ENCODE measurements around the gene ALX1. TPM values are rescaled to one million over a fixed set of nuclear protein-coding genes. Genes with fewer than 3 reads are reported as not detected.

Gene ALX1
- total and polyA plus RNA-seq, 12 donors: 0.03 TPM; not detected in 11

- intact Hi-C loops (cut with DNase I): no loop called here
- TF ChIP-seq CTCF (IDR thresholded peaks at IDR 0.05): no peak
- peaks cover 6 to 100% (median 100%) of the 10 kb centered on the region in 7 donors for H3K27me3 ChIP-seq
These were observed 2.0 kb upstream of the ALX1 start for GRCh38 chr12:85277900-85278597.

GRCh38 chr12:85278598-85279448, 1.2 kb upstream of the ALX1 start:
- intact Hi-C loops (cut with DNase I): no loop called here
- Histone ChIP-seq H3K9me3 (peaks cover 0 to 3% (median 0%) of the 10 kb centered on the region in 11 donors), H3K27ac (no peak overlapping the region), H3K36me3 (no peaks in the 10 kb centered on the region), H3K4me3 (peak overlapping the region in 1 of 10 donors; percentile 49), H3K27me3 (peaks cover 0 to 100% (median 100%) of the 10 kb centered on the region in 7 donors), H3K4me1 (peaks cover 0 to 21% (median 12%) of the 10 kb centered on the region in 9 donors)
- DNase-seq (peak in 1 of 2 donors; percentile 6), ATAC-seq (no peak)
- WGBS, 2 donors: 23 to 33% methylated on average over 37 of the region's 37 CpGs
- no peak for TF ChIP-seq CTCF (IDR thresholded peaks at IDR 0.05)

More at GRCh38 chr12:85277900-85278597, 2.0 kb upstream of the ALX1 start:
- Histone ChIP-seq H3K4me1 (peaks cover 0 to 21% (median 12%) of the 10 kb centered on the region in 9 donors), H3K4me3 (no peak overlapping the region), H3K9me3 (peaks cover 0 to 3% (median 0%) of the 10 kb centered on the region in 11 donors), H3K27ac (no peak overlapping the region), H3K36me3 (no peaks in the 10 kb centered on the region)
- 19 to 29% methylated on average over 30 of the region's 30 CpGs for WGBS, 2 donors
- no peak for ATAC-seq
- no peak for DNase-seq

GRCh38 chr12:85279449-85280164, 413 bp upstream of the ALX1 start:
- Histone ChIP-seq H3K27ac (no peak overlapping the region), H3K27me3 (peaks cover 0 to 100% (median 100%) of the 10 kb centered on the region in 7 donors), H3K4me1 (peaks cover 0 to 21% (median 12%) of the 10 kb centered on the region in 9 donors), H3K9me3 (peaks cover 0 to 3% (median 0%) of the 10 kb centered on the region in 11 donors), H3K4me3 (peak overlapping the region in 9 of 10 donors; percentile 19 to 49 (median 39)), H3K36me3 (no peaks in the 10 kb centered on the region)
- intact Hi-C loops (cut with DNase I): no loop called here
- WGBS, 2 donors: 2 to 3% methylated on average over 44 of the region's 44 CpGs
- ATAC-seq (peak in 2 of 8 donors; percentile 22 to 39), DNase-seq (peak in 1 of 2 donors; percentile 4)
- no peak for TF ChIP-seq CTCF (IDR thresholded peaks at IDR 0.05)

Measured in heart right ventricle (tissue), 16 donors.